ENCODE results near the gene SYTL2. TPM values are rescaled to one million over a fixed set of nuclear protein-coding genes. Genes with fewer than 3 reads are reported as not detected.

Gene SYTL2
- total RNA-seq, 1 experiment from 2014 or later = 5.2 TPM

GRCh38 chr11:85774256-85775101, 36.5 kb downstream of the SYTL2 start:
- no peak for TF ChIP-seq CTCF (conservative IDR thresholded peaks at IDR 0.05)
- H2BK15ac ChIP-seq (ENCODE audit: low read depth, low read length) = no peak overlapping the region
- Mint-ChIP-seq H3K27ac (no peak overlapping the region), H3K4me3 (no peak overlapping the region), H3K9me3 (peaks cover under 1 to 2% of the 10 kb centered on the region in 2 experiments; a peak in 3 of 5 replicates), H3K4me1 (peaks cover 14 to 21% of the 10 kb centered on the region in 2 experiments), H3K27me3 (ENCODE audit: low read depth) (no peaks in the 10 kb centered on the region; the same call in 1 of the 2 replicates), H3K36me3 (ENCODE audit: insufficient read depth in 1 of 3, low read depth in 3 of 3) (peaks cover 0 to 7% (median 1%) of the 10 kb centered on the region in 3 experiments; a peak in 3 of 7 replicates)
- no peak overlapping the region for H3K9ac ChIP-seq (ENCODE audit: extremely low read depth, insufficient read length, low read length)
- no peak overlapping the region for H4K5ac ChIP-seq (ENCODE audit: insufficient read length, low read depth, low read length)
- H3K9me3 ChIP-seq (ENCODE audit: control insufficient read depth, low read depth, low read length) = no peaks in the 10 kb centered on the region
- H4K91ac ChIP-seq (ENCODE audit: insufficient read length, low read depth, low read length) = no peak overlapping the region
- no peak overlapping the region for H3T11ph ChIP-seq (ENCODE audit: low read length)
- no peak overlapping the region for H3K18ac ChIP-seq (ENCODE audit: insufficient read length, low read depth, low read length)
- no peak overlapping the region for H3K23ac ChIP-seq (ENCODE audit: insufficient read length, low read depth, low read length)
- no peak overlapping the region for H2BK120ac ChIP-seq (ENCODE audit: low read depth, low read length, poor library complexity, severe bottlenecking)
- no peak overlapping the region for H3K4ac ChIP-seq (ENCODE audit: low read depth, low read length)
- H2BK5ac ChIP-seq (ENCODE audit: insufficient read length, low read length) = no peak overlapping the region
- H2AFZ ChIP-seq (ENCODE audit: low read length) = no peak overlapping the region
- H3K56ac ChIP-seq (ENCODE audit: insufficient read length, low read depth, low read length) = no peak overlapping the region
- no peak overlapping the region for H2BK20ac ChIP-seq (ENCODE audit: low read depth, low read length, poor library complexity, severe bottlenecking)
- H4K8ac ChIP-seq (replicated peaks; ENCODE audit: insufficient read length, low read depth, low read length) = no peak overlapping the region
- no peak overlapping the region for H2BK12ac ChIP-seq (ENCODE audit: insufficient read length, low read depth, low read length)
- H3K27me3 ChIP-seq (ENCODE audit: insufficient read depth, low read length) = no peaks in the 10 kb centered on the region
- DNase-seq = no peak
- WGBS (ENCODE audit: extremely low coverage, insufficient read length, low lambda C conversion rate) = no CpG with 5 or more reads among the region's 4 CpGs
- H3K23me2 ChIP-seq (ENCODE audit: insufficient read length, low read depth, low read length, poor library complexity, severe bottlenecking) = no peaks in the 10 kb centered on the region
- H3K79me2 ChIP-seq (ENCODE audit: insufficient read depth, low read length) = no peaks in the 10 kb centered on the region
- no peaks in the 10 kb centered on the region for H3K79me1 ChIP-seq (ENCODE audit: insufficient read depth, low read depth, low read length, poor library complexity, severe bottlenecking)
- no peak overlapping the region for H3K4me2 ChIP-seq (ENCODE audit: insufficient read depth, insufficient read length, low read length)
- H4K20me1 ChIP-seq (ENCODE audit: control insufficient read depth, insufficient read depth, insufficient read length) = no peaks in the 10 kb centered on the region
- H3K14ac ChIP-seq (ENCODE audit: insufficient read depth, low read length) = no peak overlapping the region
- H3K4me1 ChIP-seq (ENCODE audit: insufficient read depth, low read length) = peaks cover 19% of the 10 kb centered on the region; the same call in 1 of the 2 replicates
- no peak overlapping the region for H2AK5ac ChIP-seq (ENCODE audit: insufficient read length, low read length)
- H3K27ac ChIP-seq (ENCODE audit: insufficient read length, low read depth, low read length) = no peak overlapping the region
